A549 (cell line): ENCODE measurements around the gene GOLT1B.

ENCODE experiments used
- BHLHE40 ChIP-seq: IDR thresholded peaks from 2 replicates; pipeline ENCODE4 v1.6.1; 2012; ENCODE audit warnings: low read depth, low read length, inconsistent platforms
- RAD21 ChIP-seq, 2 experiments: fragments of >200 bp in 1 of 2; sonication (Bioruptor Twin) in 1 of 2; formaldehyde crosslinking in 1 of 2; IDR thresholded peaks in 1 of 2; conservative IDR thresholded peaks in 1 of 2; 2 replicates in 1 of 2; 3 replicates in 1 of 2; pipeline ENCODE4 v1.6.1; 2012 to 2018; ENCODE audit warnings: inconsistent platforms in 1 of 2

DNA sequence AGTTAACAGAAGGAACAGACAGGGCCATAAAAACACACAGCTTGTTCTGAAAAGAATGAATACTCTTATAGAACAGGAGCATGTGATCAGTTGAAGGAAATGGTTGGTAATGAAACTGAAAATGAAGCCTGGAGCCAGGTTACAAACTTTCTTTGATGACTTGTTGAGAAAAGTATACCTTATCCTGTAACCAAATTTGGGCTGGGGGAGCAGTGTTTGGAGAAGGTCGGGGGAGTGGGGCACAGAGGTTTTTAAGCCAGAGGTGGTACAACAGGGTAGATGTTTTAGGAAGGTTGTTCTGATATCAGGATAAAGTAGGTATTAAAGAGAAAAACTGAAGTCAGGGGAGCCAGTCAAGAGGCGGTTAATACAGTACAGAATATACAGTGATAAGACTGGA is 8.2 kb downstream of the GOLT1B start:
- no peak for TF ChIP-seq BHLHE40
- no peak for TF ChIP-seq RAD21 (conservative IDR thresholded peaks at IDR 0.05 in 1 of 2, IDR thresholded peaks at IDR 0.05 in 1 of 2)
